Erythroblast (primary cell): ENCODE measurements around the gene NSMCE4A.

Source experiments
- DNase-seq, 2 experiments: peaks; one replicate each; lab custom pipeline; 2025; lab: John Stamatoyannopoulos, UW
- GATA1 ChIP-seq: IDR thresholded peaks from 2 replicates; pipeline ENCODE4 v1.6.1; 2011; ENCODE audit warnings: low read depth, mild to moderate bottlenecking, control low read depth, low read length, moderate library complexity
- POLR2A ChIP-seq: IDR thresholded peaks from 2 replicates; pipeline ENCODE4 v1.6.1; 2011; ENCODE audit warnings: mild to moderate bottlenecking, low read length

The NSMCE4A gene

DNA sequence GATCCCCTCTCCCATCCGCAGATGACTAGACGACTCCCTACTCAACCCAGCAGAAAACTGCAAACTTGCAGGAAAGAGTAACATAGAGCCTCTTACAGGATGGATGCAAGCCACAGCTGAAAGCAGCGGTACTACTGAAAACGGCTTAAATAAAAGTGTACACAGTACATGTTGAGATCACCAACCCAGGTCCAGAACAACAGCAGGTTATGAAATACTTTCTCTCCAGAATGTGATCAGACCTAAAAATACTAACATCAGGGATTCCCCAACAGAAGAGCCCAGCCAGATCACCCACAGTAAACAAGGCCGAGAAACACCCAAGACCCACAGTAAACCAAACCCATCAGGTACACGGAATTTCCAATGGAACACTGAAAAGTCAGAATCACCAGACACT lies 60.4 kb downstream of the NSMCE4A start:
- TF ChIP-seq GATA1 (no peak), POLR2A (no peak)
- DNase-seq: no peak

DNA sequence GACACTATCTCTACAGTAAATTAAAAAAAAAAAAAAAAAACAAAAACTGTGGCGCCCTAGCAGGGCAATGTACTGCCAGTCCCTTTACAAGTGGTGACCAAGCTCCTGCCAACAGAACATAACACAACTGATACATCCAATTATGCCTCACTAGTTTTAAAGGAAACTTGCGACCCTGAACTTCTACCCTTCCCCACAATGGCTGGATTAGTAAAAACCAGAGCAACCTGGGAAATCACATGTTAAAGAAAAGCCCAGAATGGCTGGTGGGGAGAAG lies 63.7 kb downstream of the NSMCE4A start:
- no peak for DNase-seq
- TF ChIP-seq POLR2A (no peak), GATA1 (no peak)

DNA sequence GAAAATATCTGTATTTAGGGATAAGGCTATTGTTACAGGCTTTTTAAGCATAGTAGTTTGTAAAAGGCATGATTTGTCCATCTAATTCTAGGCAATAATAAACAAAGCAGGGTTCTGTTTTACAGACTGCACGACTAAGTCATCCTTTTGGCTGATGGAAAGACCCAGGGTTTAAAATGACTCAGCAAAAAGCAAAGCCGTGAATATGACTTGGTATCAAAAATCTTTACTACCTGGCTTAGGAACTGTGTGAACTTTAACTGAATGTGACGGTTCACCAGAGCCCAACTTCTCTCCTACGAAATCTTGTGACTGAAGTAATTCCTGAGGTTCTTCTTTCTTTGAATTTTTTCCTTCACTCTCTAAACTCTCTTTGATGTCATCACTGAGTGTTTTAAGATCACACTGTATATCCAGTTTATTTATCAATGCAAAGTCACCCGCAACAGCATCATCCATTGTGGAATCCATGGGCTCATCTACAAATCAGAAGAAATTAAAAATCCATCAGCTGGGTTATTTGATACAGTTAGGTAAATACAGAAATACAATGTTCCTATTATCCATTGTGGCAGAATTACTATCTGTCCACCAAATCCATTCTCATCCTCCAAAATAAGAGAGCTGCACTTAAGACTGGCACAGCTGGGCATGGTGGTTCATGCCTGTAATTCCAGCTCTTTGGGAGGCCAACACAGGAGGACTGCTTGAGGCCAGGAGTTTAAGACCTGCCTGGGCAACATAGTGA lies 64.2 kb downstream of the NSMCE4A start:
- no peak for TF ChIP-seq GATA1
- TF ChIP-seq POLR2A: no peak

More for the DNA sequence above, 64.2 kb downstream of the NSMCE4A start:
- DNase-seq: peak in 1 of 2 experiments; percentile 40
